Esophagus squamous epithelium (tissue), 5 donors: ENCODE results near the gene NOSIP. TPM values are rescaled to one million over a fixed set of nuclear protein-coding genes. Genes with fewer than 3 reads are reported as not detected.
"Not testable (repeated sequence)": the region's sequence is repeated elsewhere in the genome, so short reads cannot be mapped to it uniquely, and the experiment has no call there.

Experiments
- DNase-seq: peaks from one replicate; lab custom pipeline; 2025; lab: John Stamatoyannopoulos, UW
- H3K27ac ChIP-seq, 4 donors: fragments of 200-600 bp; sonication (generic); one replicate each; pipeline ENCODE4 v1.5.1; 2016 to 2019; ENCODE audit warnings: mild to moderate bottlenecking in 1 of 4
- H3K27me3 ChIP-seq, 4 donors: fragments of 200-600 bp; sonication (generic); 1 replicate in 3 of 4; 2 replicates in 1 of 4; pipeline versions ENCODE4 v1.5.1 to v1.6.0; 2017 to 2021; ENCODE audit warnings: antibody characterized with exemption in 1 of 4
- H3K36me3 ChIP-seq, 3 donors: fragments of 200-600 bp; sonication (generic); one replicate each; pipeline ENCODE4 v1.5.1; 2016 to 2019
- H3K4me1 ChIP-seq, 3 donors: fragments of 200-600 bp; sonication (generic); one replicate each; pipeline ENCODE4 v1.5.1; 2017 to 2019
- H3K4me3 ChIP-seq, 4 donors: fragments of 200-600 bp; sonication (generic); 1 replicate in 3 of 4; 2 replicates in 1 of 4; pipeline ENCODE4 v1.5.1; 2016 to 2019; ENCODE audit warnings: mild to moderate bottlenecking in 2 of 4, moderate library complexity in 1 of 4
- H3K9me3 ChIP-seq, 3 donors: fragments of 200-600 bp; sonication (generic); one replicate each; pipeline ENCODE4 v1.5.1; 2016 to 2019
- POLR2A ChIP-seq, 4 donors: fragments of 450-650 bp; IDR thresholded peaks; one replicate each; pipeline ENCODE4 v1.6.1; 2017; ENCODE audit warnings: antibody characterized with exemption in 4 of 4, mild to moderate bottlenecking in 4 of 4, moderate library complexity in 3 of 4
- WGBS, 2 donors: methylation state at CpG; one replicate each; pipeline ENCODE4 v1.1.5; 2018; 5-methylcytosine and 5-hydroxymethylcytosine counted together
- intact Hi-C: fragments of 100-400 bp; cut with DNase I; formaldehyde crosslinking; loops from one replicate; pipeline ENCODE4 v1.15.0; 2022
- total RNA-seq, 4 donors: library from RNA; depleted of rRNA; stranded (reverse); fragments of >200 nt; gene quantifications; one replicate each; pipeline ENCODE4 v1.1.0, GENCODE V29; 2016
- TF ChIP-seq, protein P1 (sequence below), 6 experiments: fragments of 450-650 bp in 4 of 6; fragments of 200-600 bp in 2 of 6; sonication (generic) in 2 of 6; IDR thresholded peaks; one replicate each; pipeline ENCODE4 v1.5.1; 2016 to 2019; ENCODE audit warnings: antibody characterized with exemption in 6 of 6, mild to moderate bottlenecking in 4 of 6, moderate library complexity in 4 of 6
- donor health status: DM: yes; HTN: yes; CAD: no.

NOSIP gene
- 10 to 100 TPM; 37.8 to 50.7 (median 40.2) TPM for total RNA-seq

DNA sequence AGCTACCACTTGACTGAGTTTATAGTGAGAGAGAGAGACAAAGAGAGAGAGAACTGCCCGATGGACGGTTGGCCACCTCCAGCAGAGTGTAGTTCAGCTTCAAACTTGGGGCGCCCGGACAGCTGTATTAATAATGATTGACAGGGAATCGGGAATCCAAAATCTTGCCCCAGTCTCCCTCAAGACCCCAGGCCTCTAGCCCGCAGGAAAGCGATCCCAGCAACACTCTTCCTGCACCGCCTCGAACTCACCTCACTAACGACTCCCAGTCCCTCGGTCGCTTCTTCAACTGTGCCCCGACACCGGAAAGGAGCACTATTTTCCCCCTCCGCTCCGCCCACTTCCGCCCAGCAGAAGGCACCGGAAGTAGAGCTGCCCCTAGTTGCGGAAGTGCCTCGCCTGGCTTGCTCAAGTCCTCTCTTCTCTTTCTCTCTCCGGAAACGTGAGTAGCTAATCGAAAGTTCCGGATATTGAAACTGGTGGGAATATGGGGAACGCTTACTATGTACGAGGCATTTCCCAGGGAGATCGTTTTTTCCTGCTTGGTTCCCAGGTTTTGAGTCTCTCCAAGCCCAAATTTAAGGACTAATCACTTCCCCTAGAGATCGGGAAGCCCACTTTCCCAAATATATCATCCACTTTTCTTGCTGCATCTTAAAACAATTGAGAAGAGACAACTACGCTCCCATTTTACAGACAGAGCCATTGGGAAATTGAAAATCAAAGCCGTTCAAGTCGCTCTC is at the start of gene NOSIP:
NOSIP (minus strand) TSS at position 293 of the 743 bp plus-strand sequence. CDS start 19,865 bp downstream, outside the sequence.
- Histone ChIP-seq H3K4me1 (peaks cover 12 to 48% (median 15%) of the 10 kb centered on the region in 3 donors), H3K9me3 (no peaks in the 10 kb centered on the region), H3K4me3 (peak within 1 kb of the TSS; percentile 37 to 78 (median 74)), H3K27ac (peak within 1 kb of the TSS; percentile 70 to 90 (median 80)), H3K36me3 (peaks cover 0 to 34% (median 0%) of the 10 kb centered on the region in 3 donors), H3K27me3 (no peaks in the 10 kb centered on the region)
- TF ChIP-seq, protein P1, sequence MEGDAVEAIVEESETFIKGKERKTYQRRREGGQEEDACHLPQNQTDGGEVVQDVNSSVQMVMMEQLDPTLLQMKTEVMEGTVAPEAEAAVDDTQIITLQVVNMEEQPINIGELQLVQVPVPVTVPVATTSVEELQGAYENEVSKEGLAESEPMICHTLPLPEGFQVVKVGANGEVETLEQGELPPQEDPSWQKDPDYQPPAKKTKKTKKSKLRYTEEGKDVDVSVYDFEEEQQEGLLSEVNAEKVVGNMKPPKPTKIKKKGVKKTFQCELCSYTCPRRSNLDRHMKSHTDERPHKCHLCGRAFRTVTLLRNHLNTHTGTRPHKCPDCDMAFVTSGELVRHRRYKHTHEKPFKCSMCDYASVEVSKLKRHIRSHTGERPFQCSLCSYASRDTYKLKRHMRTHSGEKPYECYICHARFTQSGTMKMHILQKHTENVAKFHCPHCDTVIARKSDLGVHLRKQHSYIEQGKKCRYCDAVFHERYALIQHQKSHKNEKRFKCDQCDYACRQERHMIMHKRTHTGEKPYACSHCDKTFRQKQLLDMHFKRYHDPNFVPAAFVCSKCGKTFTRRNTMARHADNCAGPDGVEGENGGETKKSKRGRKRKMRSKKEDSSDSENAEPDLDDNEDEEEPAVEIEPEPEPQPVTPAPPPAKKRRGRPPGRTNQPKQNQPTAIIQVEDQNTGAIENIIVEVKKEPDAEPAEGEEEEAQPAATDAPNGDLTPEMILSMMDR (IDR thresholded peaks at IDR 0.05), result peak in 1 of 6 experiments; percentile 56
- TF ChIP-seq POLR2A (IDR thresholded peaks at IDR 0.05), result peak in 3 of 4 donors; percentile 85 to 92 (median 91)
- peak; percentile 62 for DNase-seq
- intact Hi-C loops, result no loop called here
- WGBS, 2 donors, result 1 to 2% methylated on average over 24 to 31 of the region's 31 CpGs

DNA sequence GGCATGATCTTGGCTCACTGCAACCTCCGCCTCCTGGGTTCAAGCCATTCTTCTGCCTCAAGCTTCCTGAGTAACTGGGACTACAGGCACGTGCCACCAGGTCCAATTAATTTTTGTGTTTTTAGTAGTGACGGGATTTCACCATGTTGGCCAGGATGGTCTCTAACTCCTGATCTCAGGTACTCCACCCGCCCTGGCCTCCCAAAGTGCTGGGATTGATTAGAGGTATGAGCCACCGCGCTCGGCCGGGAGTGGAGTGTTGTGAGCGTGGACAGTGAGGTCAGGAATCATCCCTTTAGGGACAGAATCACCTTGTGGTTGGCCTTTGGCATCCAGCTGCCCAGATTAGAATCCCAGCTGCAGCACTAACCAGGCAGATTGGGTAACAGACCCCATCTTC is 49.3 kb upstream of the NOSIP start:
- peaks cover 5 to 23% (median 7%) of the 10 kb centered on the region in 3 donors for H3K4me1 ChIP-seq
- TF ChIP-seq, protein P1 (IDR thresholded peaks at IDR 0.05), result no peak
- TF ChIP-seq POLR2A (IDR thresholded peaks at IDR 0.05), result no peak
- WGBS, 2 donors, result 80 to 94% methylated on average over 4 to 9 of the region's 9 CpGs
- no peak for DNase-seq
- no peaks in the 10 kb centered on the region for H3K27me3 ChIP-seq
- H3K27ac ChIP-seq, result no peak overlapping the region
- H3K36me3 ChIP-seq, result peaks cover 0 to 38% (median 13%) of the 10 kb centered on the region in 3 donors
- no peaks in the 10 kb centered on the region for H3K9me3 ChIP-seq
- no peak overlapping the region for H3K4me3 ChIP-seq
- intact Hi-C loops, result no loop called here

DNA sequence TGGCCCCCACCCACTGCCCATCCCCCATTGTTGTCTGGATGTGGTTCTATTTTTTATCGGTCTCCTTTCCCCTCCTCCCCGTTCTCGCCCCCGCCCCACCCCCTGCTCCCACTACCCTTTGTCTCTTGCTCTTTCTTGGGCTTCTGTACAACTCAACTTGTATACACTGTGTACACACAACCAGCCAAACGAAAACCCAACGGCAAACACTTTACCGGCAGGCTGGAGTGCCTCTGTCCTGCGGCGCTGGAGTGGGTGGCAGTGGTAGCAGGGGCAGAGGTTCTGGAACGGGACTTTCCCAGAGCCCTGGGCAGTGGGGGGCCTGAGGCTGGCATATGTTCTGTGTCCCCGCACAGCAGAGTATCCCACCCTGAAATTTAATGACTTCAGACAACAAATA is 45.9 kb upstream of the NOSIP start:
- 72 to 83% methylated on average over 4 of the region's 11 CpGs for WGBS, 2 donors
- Histone ChIP-seq H3K4me3 (no peak overlapping the region), H3K4me1 (peaks cover 5 to 13% (median 6%) of the 10 kb centered on the region in 3 donors), H3K27me3 (no peaks in the 10 kb centered on the region), H3K9me3 (no peaks in the 10 kb centered on the region), H3K36me3 (peaks cover 8 to 63% (median 21%) of the 10 kb centered on the region in 3 donors), H3K27ac (no peak overlapping the region)
- DNase-seq, result no peak
- intact Hi-C loops, result no loop called here
- TF ChIP-seq, protein P1 (IDR thresholded peaks at IDR 0.05), result no peak

DNA sequence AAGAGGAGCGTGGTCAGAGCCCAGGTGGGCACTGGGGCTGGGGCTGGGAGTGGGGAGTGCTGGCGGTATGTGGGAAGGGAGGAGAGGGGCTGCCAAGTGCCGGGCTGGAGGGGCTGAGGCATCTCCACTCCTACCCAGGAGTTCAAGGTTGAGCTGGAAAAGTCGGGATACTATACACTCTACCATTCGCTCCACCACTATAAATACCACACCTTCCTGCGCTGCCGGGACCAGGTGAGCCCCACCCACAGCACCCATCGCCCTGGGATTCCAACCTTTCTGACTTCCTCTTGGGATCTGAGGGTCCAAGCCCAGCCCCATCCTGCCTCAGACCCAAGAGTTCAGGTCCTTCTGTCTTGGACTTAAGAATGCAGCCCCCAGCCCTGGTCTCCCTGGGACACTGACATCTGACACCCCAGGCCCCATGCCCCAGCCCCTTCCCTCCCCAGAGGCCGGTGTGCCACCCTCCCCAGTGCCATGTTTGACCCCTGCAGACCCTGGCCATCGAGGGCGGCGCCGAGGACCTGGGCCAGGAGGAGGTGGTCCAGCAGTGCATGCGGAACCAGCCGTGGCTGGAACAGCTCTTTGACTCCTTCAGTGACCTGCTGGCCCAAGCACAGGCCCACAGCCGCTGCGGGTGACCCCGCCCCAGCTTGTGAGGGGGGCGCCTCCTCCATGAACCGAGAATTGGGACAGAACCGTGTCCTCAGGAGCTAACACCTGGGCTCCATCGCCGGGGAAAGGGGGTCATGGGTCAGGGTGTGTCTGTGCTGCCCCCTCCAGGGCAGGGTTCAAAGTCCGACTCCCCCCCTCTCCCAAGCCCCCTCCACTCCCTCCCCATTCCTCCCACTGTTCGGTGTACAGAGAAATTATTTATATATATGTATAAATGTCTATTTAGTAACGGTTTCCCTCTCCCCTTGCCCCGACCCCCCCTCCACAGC is 44.9 kb upstream of the NOSIP start:
- Histone ChIP-seq H3K27me3 (no peaks in the 10 kb centered on the region), H3K9me3 (no peaks in the 10 kb centered on the region), H3K27ac (no peak overlapping the region), H3K4me3 (no peak overlapping the region), H3K36me3 (peaks cover 13 to 72% (median 25%) of the 10 kb centered on the region in 3 donors), H3K4me1 (peaks cover 0 to 3% (median 0%) of the 10 kb centered on the region in 3 donors)
- intact Hi-C loops, result no loop called here
- WGBS, 2 donors, result 74 to 84% methylated on average over 9 to 14 of the region's 27 CpGs
- DNase-seq, result no peak
- TF ChIP-seq POLR2A (IDR thresholded peaks at IDR 0.05), result no peak
- TF ChIP-seq, protein P1 (IDR thresholded peaks at IDR 0.05), result no peak

DNA sequence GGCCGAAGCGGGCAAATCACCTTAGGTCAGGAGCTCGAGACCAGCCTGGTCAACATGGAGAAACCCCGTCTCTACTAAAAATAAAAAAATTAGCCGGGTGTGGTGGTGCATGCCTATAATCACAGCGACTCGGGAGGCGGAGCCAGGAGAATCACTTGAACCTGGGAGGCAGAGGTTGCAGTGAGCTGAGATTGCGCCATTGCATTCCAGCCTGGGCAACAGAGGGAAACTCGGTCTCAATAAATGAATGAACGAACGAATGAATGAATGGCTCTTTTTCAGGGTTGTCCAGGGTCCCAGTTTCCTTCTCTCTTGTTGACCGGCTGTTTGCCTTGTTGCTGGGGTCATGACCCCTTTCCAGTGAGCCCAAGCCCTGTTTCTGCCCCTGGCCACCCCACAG is 37.5 kb upstream of the NOSIP start:
- H3K27ac ChIP-seq, intact Hi-C loops, DNase-seq, H3K27me3 ChIP-seq, H3K4me3 ChIP-seq, H3K9me3 ChIP-seq: not testable (repeated sequence)
- peaks cover 38 to 98% (median 45%) of the 10 kb centered on the region in 3 donors for H3K36me3 ChIP-seq
- WGBS, 2 donors, result 91% methylated on average over 13 of the region's 13 CpGs
- H3K4me1 ChIP-seq, result peaks cover 0 to 19% (median 8%) of the 10 kb centered on the region in 3 donors
